Endothelial cell of umbilical vein (primary cell): ENCODE data around the gene GET4. TPM values are rescaled to one million over a fixed set of nuclear protein-coding genes. Genes with fewer than 3 reads are reported as not detected.
"Not testable (repeated sequence)": the region's sequence is repeated elsewhere in the genome, so short reads cannot be mapped to it uniquely, and the experiment has no call there.

Experiments used
- BruUV-seq: library from RNA; stranded (reverse); fragments of 400-500 nt; replicated peaks from 2 replicates; lab custom pipeline; 2021; lab: Mats Ljungman, UMichigan
- CTCF ChIA-PET: fragments of 300-600, 350-600 bp; sonication (Branson Sonifier 250); formaldehyde crosslinking; loops from one replicate; lab custom pipeline; 2021; ENCODE audit warnings: antibody characterized with exemption, inconsistent platforms; lab: Charles Lee
- POLR2A ChIA-PET: fragments of 300-600, 350-600 bp; sonication (Branson Sonifier 250); formaldehyde crosslinking; loops from one replicate; lab custom pipeline; 2021; ENCODE audit warnings: antibody characterized with exemption, inconsistent platforms; lab: Charles Lee
- DNase-seq: peaks from one replicate; pipeline ENCODE4 v3.0.0-alpha.2; 2011; ENCODE audit warnings: low read depth, low spot score
- FAIRE-seq: peaks from 2 replicates; lab custom pipeline; 2011; peaks lifted over from hg19 to GRCh38; lab: Jason Lieb, UNC
- H2AFZ ChIP-seq: 2 replicates; pipeline ENCODE4 v1.6.0; 2012; ENCODE audit warnings: low read depth, low read length, control low read depth, inconsistent platforms
- H3K27ac ChIP-seq: 2 replicates; pipeline ENCODE4 v1.5.1; 2011; ENCODE audit warnings: low read depth, mild to moderate bottlenecking, control low read depth, low read length, moderate library complexity; ENCODE audit not compliant: insufficient read depth
- H3K27me3 ChIP-seq, 2 experiments: 2 replicates each; pipeline versions ENCODE4 v1.6.0 to v1.6.1; 2011; ENCODE audit warnings: low read length in 2 of 2, mixed read lengths in 1 of 2; ENCODE audit not compliant: control insufficient read depth in 2 of 2, insufficient read depth in 2 of 2
- H3K36me3 ChIP-seq, 2 experiments: 2 replicates in 1 of 2; 3 replicates in 1 of 2; pipeline ENCODE4 v1.5.1; 2011; ENCODE audit warnings: low read length in 2 of 2, mild to moderate bottlenecking in 1 of 2, moderate library complexity in 1 of 2; ENCODE audit not compliant: control insufficient read depth in 2 of 2, insufficient read depth in 2 of 2; ENCODE audit errors: extremely low read depth in 1 of 2
- H3K4me1 ChIP-seq: 3 replicates; pipeline ENCODE4 v1.5.1; 2011; ENCODE audit warnings: mild to moderate bottlenecking, low read length; ENCODE audit not compliant: control insufficient read depth, insufficient read depth; ENCODE audit errors: extremely low read depth
- H3K4me2 ChIP-seq: 2 replicates; pipeline ENCODE4 v1.6.1; 2011; ENCODE audit warnings: low read length, control low read depth, mixed read lengths; ENCODE audit not compliant: insufficient read depth
- H3K4me3 ChIP-seq, 3 experiments: fragments of 200-600 bp in 1 of 3; sonication (generic), shearing (Covaris generic) in 1 of 3; replicated peaks in 1 of 3; 2 replicates each; pipeline ENCODE4 v1.5.1; 2011 to 2016; ENCODE audit warnings: control low read depth in 3 of 3, low read length in 3 of 3, mild to moderate bottlenecking in 2 of 3, inconsistent platforms in 1 of 3, low read depth in 1 of 3, moderate library complexity in 1 of 3; ENCODE audit not compliant: insufficient read depth in 1 of 3
- H3K79me2 ChIP-seq: 2 replicates; pipeline ENCODE4 v1.6.0; 2012; ENCODE audit warnings: low read length, inconsistent platforms; ENCODE audit not compliant: control insufficient read depth, insufficient read depth
- H3K9ac ChIP-seq: replicated peaks from 2 replicates; pipeline ENCODE3; 2011; ENCODE audit warnings: low read length, control low read depth; ENCODE audit not compliant: insufficient read depth; ENCODE audit errors: extremely low read depth
- H3K9me1 ChIP-seq: replicated peaks from 3 replicates; pipeline ENCODE4 v1.6.0; 2011; ENCODE audit warnings: mild to moderate bottlenecking, low read length; ENCODE audit not compliant: control insufficient read depth, insufficient read depth; ENCODE audit errors: extremely low read depth
- H3K9me3 ChIP-seq: replicated peaks from 2 replicates; pipeline ENCODE4 v1.5.1; 2012; ENCODE audit warnings: low read length, inconsistent platforms; ENCODE audit not compliant: control insufficient read depth, insufficient read depth
- H4K20me1 ChIP-seq: replicated peaks from 2 replicates; pipeline ENCODE3; 2011; ENCODE audit warnings: mild to moderate bottlenecking, low read length; ENCODE audit not compliant: control insufficient read depth, insufficient read depth; ENCODE audit errors: extremely low read depth
- EZH2 ChIP-seq: IDR thresholded peaks from 2 replicates; pipeline ENCODE4 v1.6.1; 2012; ENCODE audit warnings: borderline replicate concordance, low read depth, mild to moderate bottlenecking, moderate library complexity, low read length, inconsistent platforms; ENCODE audit not compliant: severe bottlenecking
- FOS ChIP-seq: IDR thresholded peaks from 2 replicates; pipeline ENCODE4 v1.6.1; 2011; ENCODE audit warnings: mild to moderate bottlenecking, low read length, moderate library complexity, borderline replicate concordance; ENCODE audit not compliant: insufficient read depth
- GATA2 ChIP-seq: IDR thresholded peaks from 2 replicates; pipeline ENCODE4 v1.7.0; 2011; ENCODE audit warnings: low read depth, mild to moderate bottlenecking, moderate library complexity, mixed read lengths, low read length; ENCODE audit not compliant: insufficient read length, insufficient read depth
- JUN ChIP-seq: IDR thresholded peaks from 2 replicates; pipeline ENCODE4 v1.6.1; 2011; ENCODE audit warnings: borderline replicate concordance, low read depth; ENCODE audit not compliant: insufficient read length, insufficient read depth
- MYC ChIP-seq: IDR thresholded peaks from one replicate; pipeline ENCODE4 v1.6.1; 2011; ENCODE audit warnings: mild to moderate bottlenecking, low read depth, low read length
- POLR2A ChIP-seq: IDR thresholded peaks from 2 replicates; pipeline ENCODE4 v1.6.1; 2012; ENCODE audit warnings: low read depth, mild to moderate bottlenecking, control low read depth, low read length
- POLR2AphosphoS5 ChIP-seq: IDR thresholded peaks from 2 replicates; pipeline ENCODE4 v1.6.1; 2012; ENCODE audit warnings: low read depth, mild to moderate bottlenecking, control low read depth, low read length, moderate library complexity; ENCODE audit not compliant: insufficient read depth
- dilution Hi-C: fragments of 300-500 bp; cut with MboI; formaldehyde crosslinking; loops from one replicate; pipeline ENCODE4 v1.15.0; 2019; ENCODE audit warnings: low sequenced_read_pairs; ENCODE audit not compliant: extremely low pct_ligation_motif_present
- intact Hi-C: fragments of 100-400 bp; cut with micrococcal nuclease; formaldehyde crosslinking; loops from one replicate; pipeline ENCODE4 v1.10.0; 2022
- polyA plus RNA-seq, 4 experiments: library from polyadenylated mRNA; depleted of rRNA in 3 of 4; stranded (reverse) in 3 of 4; unstranded in 1 of 4; fragments of >200 nt; gene quantifications; 2 replicates each; pipeline versions ENCODE4 v1.2.1 to v1.2.3, GENCODE V29; 2011 to 2012; ENCODE audit warnings: missing spikeins in 1 of 4
- total RNA-seq: library from RNA; stranded (reverse); gene quantifications from 2 replicates; pipeline ENCODE4 v1.2.3, GENCODE V29; 2021
- TF ChIP-seq, protein P1 (sequence below), 2 donors: IDR thresholded peaks; 1 replicate in 1 of 2; 2 replicates in 1 of 2; pipeline ENCODE4 v1.5.1; 2011; ENCODE audit warnings: low read length in 2 of 2, mild to moderate bottlenecking in 2 of 2, moderate library complexity in 2 of 2, control low read depth in 1 of 2, inconsistent platforms in 1 of 2, low read depth in 1 of 2; ENCODE audit not compliant: insufficient read depth in 1 of 2; ENCODE audit errors: extremely low read depth in 1 of 2
- TF ChIP-seq, protein P2 (sequence below): IDR thresholded peaks from 2 replicates; pipeline ENCODE4 v1.6.1; 2011; ENCODE audit not compliant: insufficient read depth, insufficient read length

The GET4 gene
- total and polyA plus RNA-seq, 2 donors (not counting 3 experiments of a cell fraction or from before 2014, with no cell fraction given): 48.4 to 58.1 TPM

GRCh38 chr7:940599-941408 is 64.5 kb downstream of the GET4 start:
- Histone ChIP-seq H3K79me2 (no peaks in the 10 kb centered on the region), H3K27ac (no peak overlapping the region), H3K27me3 (peaks cover 0 to 13% of the 10 kb centered on the region in 2 experiments), H3K4me2 (no peak overlapping the region), H3K4me3 (no peak overlapping the region), H3K36me3 (no peaks in the 10 kb centered on the region), H3K4me1 (no peaks in the 10 kb centered on the region), H2AFZ (no peak overlapping the region), H3K9ac (no peak overlapping the region), H3K9me3 (no peaks in the 10 kb centered on the region), H3K9me1 (no peaks in the 10 kb centered on the region), H4K20me1 (no peaks in the 10 kb centered on the region)
- no peak for DNase-seq
- CTCF ChIA-PET: no interaction called here
- FAIRE-seq: no peak
- TF ChIP-seq FOS: no peak
- no peak for TF ChIP-seq GATA2
- TF ChIP-seq JUN: no peak
- TF ChIP-seq, protein P1, sequence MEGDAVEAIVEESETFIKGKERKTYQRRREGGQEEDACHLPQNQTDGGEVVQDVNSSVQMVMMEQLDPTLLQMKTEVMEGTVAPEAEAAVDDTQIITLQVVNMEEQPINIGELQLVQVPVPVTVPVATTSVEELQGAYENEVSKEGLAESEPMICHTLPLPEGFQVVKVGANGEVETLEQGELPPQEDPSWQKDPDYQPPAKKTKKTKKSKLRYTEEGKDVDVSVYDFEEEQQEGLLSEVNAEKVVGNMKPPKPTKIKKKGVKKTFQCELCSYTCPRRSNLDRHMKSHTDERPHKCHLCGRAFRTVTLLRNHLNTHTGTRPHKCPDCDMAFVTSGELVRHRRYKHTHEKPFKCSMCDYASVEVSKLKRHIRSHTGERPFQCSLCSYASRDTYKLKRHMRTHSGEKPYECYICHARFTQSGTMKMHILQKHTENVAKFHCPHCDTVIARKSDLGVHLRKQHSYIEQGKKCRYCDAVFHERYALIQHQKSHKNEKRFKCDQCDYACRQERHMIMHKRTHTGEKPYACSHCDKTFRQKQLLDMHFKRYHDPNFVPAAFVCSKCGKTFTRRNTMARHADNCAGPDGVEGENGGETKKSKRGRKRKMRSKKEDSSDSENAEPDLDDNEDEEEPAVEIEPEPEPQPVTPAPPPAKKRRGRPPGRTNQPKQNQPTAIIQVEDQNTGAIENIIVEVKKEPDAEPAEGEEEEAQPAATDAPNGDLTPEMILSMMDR (IDR thresholded peaks at IDR 0.05; ENCODE audit: extremely low read depth in 1 of 2, insufficient read depth in 1 of 2, low read depth in 1 of 2, low read length in 2 of 2): no peak
- TF ChIP-seq MYC: no peak
- no peak for TF ChIP-seq POLR2AphosphoS5
- TF ChIP-seq, protein P2, sequence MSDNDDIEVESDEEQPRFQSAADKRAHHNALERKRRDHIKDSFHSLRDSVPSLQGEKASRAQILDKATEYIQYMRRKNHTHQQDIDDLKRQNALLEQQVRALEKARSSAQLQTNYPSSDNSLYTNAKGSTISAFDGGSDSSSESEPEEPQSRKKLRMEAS: no peak
- TF ChIP-seq POLR2A: no peak
- no peak for TF ChIP-seq EZH2
- BruUV-seq: no TSS peak
- dilution Hi-C loops (no loop called here), intact Hi-C loops (no loop called here)
- POLR2A ChIA-PET: no interaction called here

- H3K4me1 ChIP-seq, BruUV-seq, DNase-seq, H3K9ac ChIP-seq, H3K4me2 ChIP-seq, H3K4me3 ChIP-seq, intact Hi-C loops, H3K36me3 ChIP-seq, H3K79me2 ChIP-seq, dilution Hi-C loops, CTCF ChIA-PET, H3K27ac ChIP-seq, H4K20me1 ChIP-seq, POLR2A ChIA-PET, H3K9me1 ChIP-seq, H2AFZ ChIP-seq, FAIRE-seq, H3K9me3 ChIP-seq: not testable (repeated sequence)
- peaks cover 0 to 13% of the 10 kb centered on the region in 2 experiments for H3K27me3 ChIP-seq
Observed at GRCh38 chr7:943793-944192, 67.4 kb downstream of the GET4 start.
